ENCODE results near the gene DPH7.
"Not testable (repeated sequence)": the region's sequence is repeated elsewhere in the genome, so short reads cannot be mapped to it uniquely, and the experiment has no call there.

The DPH7 gene

DNA sequence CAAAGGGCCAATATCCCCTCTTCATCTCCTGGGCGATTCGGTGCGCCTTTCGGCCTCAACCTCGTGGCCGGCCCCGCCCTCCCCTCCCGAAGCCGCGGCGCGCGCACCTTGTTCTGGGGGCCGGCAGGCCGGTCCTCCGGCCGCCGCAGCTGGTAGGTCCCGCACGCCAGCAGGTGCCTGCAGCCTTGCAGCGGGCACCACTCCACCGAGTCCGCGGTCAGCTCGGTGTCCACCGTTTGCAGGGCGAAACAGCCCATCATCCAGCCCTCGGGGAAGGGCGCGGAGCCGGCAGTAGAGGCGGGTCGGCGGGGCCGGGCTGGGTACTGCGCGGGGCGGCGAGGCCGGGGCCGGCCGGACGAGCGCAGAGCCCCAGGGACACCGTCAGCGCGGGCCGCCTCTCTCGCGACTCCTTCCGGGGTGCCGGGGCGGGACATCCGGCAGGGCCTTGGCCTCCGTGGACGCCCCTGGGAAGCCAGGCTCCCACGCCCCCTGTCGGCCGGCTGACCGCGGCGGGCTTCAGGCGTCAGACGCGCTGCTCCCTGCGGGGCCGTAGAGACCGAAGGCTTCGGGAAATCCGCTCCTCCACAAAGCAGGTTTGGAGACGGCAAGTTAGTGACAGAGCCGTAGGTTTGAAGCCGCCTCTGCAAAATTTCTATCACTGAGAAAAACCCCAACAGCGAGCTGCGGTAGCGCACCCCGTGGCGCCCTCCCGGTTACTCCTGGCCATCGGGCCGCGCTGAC, at the start of gene DPH7:
Gene DPH7, minus strand, starts transcription at position 408 of the 741 bp plus-strand sequence. Its CDS starts 148 bp downstream, at position 260.
- DNase-seq (ENCODE audit: low spot score in 2 of 2) = peak; percentile 90 to 97
- Histone ChIP-seq H3K36me3 (replicated peaks) (peaks cover 76% of the 10 kb centered on the region), H3K4me1 (peaks cover 7% of the 10 kb centered on the region; the same call in 1 of the 2 replicates), H3K4me3 (peak within 1 kb of the TSS; percentile 89), H3K27me3 (ENCODE audit: low read depth) (no peaks in the 10 kb centered on the region), H3K9me3 (no peaks in the 10 kb centered on the region)
- in situ Hi-C loops (cut with MboI; ENCODE audit: low sequenced_read_pairs) = no loop called here

DNA sequence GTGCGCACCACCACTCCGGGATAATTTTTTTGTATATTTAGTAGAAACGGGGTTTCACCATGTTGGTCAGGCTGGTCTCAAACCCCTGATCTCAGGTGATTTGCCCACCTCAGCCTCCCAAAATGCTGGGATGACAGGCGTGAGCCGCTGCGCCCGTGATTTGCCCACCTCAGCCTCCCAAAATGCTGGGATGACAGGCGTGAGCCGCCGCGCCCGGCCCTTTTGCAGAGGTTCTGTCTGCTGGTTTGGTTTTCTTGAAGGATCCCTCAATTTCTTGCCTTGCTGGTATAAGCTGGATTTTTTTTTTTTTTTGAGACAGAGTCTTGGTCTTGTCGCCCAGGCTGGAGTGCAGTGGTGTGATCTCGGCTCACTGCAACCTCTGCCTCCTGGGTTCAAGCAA, 48.7 kb upstream of the DPH7 start:
- H3K9me3 ChIP-seq; DNase-seq (ENCODE audit: low spot score in 2 of 2); H3K27me3 ChIP-seq (ENCODE audit: low read depth); H3K4me3 ChIP-seq; in situ Hi-C loops (cut with MboI; ENCODE audit: low sequenced_read_pairs); H3K36me3 ChIP-seq (replicated peaks); H3K4me1 ChIP-seq: not testable (repeated sequence)

DNA sequence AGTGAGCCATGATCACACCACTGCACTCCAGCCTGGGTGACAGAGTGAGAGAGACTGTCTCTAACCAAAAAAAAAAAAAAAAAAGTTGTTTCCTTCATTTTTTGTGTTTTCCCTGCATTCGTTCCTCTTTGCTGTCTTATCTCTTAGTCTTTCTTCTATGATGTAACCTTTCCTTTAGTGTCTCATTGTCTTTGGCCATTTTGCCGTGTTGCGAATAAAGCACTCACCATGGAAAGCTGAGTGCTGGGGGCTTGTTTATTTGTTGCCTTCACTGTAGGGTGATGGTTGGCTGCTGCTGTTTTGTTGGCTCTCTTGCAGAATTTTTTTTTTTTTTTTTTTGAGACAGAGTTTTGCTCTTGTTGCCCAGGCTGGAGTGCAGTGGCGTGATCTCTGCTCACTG, 47.7 kb upstream of the DPH7 start:
- peaks cover 6% of the 10 kb centered on the region for H3K4me1 ChIP-seq
- in situ Hi-C loops (cut with MboI; ENCODE audit: low sequenced_read_pairs) = no loop called here
- H3K4me3 ChIP-seq = no peak overlapping the region
- DNase-seq (ENCODE audit: low spot score in 2 of 2) = no peak
- H3K36me3 ChIP-seq (replicated peaks) = peaks cover 3% of the 10 kb centered on the region; the same call in 1 of the 2 replicates
- no peaks in the 10 kb centered on the region for H3K9me3 ChIP-seq
- no peaks in the 10 kb centered on the region for H3K27me3 ChIP-seq (ENCODE audit: low read depth)

DNA sequence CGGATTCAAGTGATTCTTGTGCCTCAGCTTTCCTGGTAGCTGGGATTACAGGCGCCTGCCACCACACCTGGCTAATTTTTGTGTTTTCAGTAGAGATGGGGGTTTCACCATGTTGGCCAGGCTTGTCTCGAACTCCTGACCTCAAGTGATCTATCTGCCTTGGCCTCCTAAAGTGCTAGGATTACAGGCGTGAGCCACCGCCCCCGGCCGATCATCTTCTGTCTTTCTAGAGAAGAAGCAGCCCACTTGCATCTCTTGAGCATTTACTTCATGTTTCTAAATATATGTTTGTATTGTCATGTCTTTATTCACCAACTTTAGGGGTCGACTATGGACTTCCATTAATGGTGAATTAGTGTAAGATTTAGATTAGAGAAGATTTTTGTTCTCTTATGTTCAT, 43.5 kb upstream of the DPH7 start:
- Histone ChIP-seq H3K36me3 (replicated peaks) (peaks cover 16% of the 10 kb centered on the region), H3K4me1 (peaks cover 24% of the 10 kb centered on the region)
- H3K4me3 ChIP-seq; in situ Hi-C loops (cut with MboI; ENCODE audit: low sequenced_read_pairs); H3K9me3 ChIP-seq; H3K27me3 ChIP-seq (ENCODE audit: low read depth); DNase-seq (ENCODE audit: low spot score in 2 of 2): not testable (repeated sequence)

DNA sequence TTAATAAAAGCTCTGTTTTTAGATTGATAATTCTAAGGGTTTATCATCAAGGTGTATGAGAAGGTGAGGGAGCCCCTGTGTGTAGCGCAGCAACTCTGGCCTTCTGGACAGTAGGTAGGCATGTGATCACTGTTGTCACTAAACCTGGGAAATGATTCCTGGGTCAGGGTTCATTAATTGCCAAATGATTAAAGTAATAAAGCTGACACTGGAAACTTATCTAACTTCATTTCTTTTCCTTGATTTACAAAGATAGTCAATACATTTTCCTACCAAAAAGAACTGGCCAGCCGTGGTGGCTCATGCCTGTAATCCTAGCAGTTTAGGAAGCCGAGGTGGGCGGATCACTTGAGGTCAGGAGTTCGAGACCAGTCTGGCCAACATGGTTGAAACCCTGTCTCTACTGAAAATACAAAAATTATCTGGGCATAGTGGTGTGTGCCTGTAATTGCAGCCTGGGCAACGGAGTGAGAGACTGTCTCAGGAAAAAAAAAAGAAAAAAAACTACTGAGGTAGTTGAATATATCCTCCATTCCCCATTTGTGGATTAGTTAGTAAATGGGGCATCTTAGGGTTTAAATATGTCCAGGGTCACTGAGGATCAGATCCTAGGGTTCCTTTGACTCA, 42.5 kb upstream of the DPH7 start:
- peaks cover 25% of the 10 kb centered on the region for H3K36me3 ChIP-seq (replicated peaks)
- in situ Hi-C loops (cut with MboI; ENCODE audit: low sequenced_read_pairs) = no loop called here
- no peak for DNase-seq (ENCODE audit: low spot score in 2 of 2)
- H3K27me3 ChIP-seq (ENCODE audit: low read depth) = no peaks in the 10 kb centered on the region
- no peaks in the 10 kb centered on the region for H3K9me3 ChIP-seq
- peaks cover 26% of the 10 kb centered on the region for H3K4me1 ChIP-seq
- H3K4me3 ChIP-seq = no peak overlapping the region

DNA sequence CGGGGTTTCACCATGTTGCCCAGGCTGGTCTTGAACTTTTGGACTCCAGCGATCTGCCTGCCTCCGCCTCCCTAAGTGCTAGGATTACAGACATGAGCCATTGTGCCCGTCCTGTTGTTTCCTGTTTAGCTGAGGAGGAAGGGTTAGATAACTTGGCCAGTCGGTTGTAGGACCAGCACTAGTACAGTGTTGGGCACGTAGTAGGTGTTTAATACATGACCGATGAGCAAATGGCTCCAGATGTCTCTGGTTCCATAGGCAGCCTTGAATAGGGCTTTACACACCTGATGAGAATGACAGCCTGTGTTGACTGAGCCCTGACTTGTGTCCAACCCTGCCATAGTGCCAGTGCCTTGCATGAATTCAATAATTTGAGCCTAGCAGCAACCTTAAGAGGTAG, 41.9 kb upstream of the DPH7 start:
- no peaks in the 10 kb centered on the region for H3K27me3 ChIP-seq (ENCODE audit: low read depth)
- peaks cover 29% of the 10 kb centered on the region for H3K36me3 ChIP-seq (replicated peaks)
- peaks cover 26% of the 10 kb centered on the region for H3K4me1 ChIP-seq
- H3K9me3 ChIP-seq = no peaks in the 10 kb centered on the region
- in situ Hi-C loops (cut with MboI; ENCODE audit: low sequenced_read_pairs) = no loop called here
- H3K4me3 ChIP-seq = 0 out of 2 replicates have a peak overlapping the region, but pooled peaks have one; percentile 0
- no peak for DNase-seq (ENCODE audit: low spot score in 2 of 2)

DNA sequence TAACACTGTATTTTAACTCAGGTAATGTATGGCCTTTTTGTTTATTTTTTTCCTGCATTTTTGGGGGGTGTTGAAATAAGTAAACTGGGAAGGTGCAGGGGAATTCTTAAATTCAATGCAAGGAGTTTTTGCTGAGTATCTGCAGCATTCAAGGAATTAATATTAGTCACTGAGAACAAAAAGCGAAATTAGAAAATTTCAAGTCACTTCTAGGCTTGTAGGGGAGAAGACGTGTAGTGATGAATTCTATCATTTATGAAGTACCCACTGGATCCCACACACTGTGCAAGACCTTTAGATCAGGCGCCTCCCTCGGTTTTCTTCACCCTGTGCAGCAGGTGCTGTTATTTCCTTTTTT, 41.3 kb upstream of the DPH7 start:
- Histone ChIP-seq H3K9me3 (no peaks in the 10 kb centered on the region), H3K4me3 (peak overlapping the region; percentile 76), H3K4me1 (peaks cover 21% of the 10 kb centered on the region), H3K27me3 (ENCODE audit: low read depth) (no peaks in the 10 kb centered on the region), H3K36me3 (replicated peaks) (peaks cover 32% of the 10 kb centered on the region)
- DNase-seq (ENCODE audit: low spot score in 2 of 2) = no peak
- in situ Hi-C loops (cut with MboI; ENCODE audit: low sequenced_read_pairs) = no loop called here

DNA sequence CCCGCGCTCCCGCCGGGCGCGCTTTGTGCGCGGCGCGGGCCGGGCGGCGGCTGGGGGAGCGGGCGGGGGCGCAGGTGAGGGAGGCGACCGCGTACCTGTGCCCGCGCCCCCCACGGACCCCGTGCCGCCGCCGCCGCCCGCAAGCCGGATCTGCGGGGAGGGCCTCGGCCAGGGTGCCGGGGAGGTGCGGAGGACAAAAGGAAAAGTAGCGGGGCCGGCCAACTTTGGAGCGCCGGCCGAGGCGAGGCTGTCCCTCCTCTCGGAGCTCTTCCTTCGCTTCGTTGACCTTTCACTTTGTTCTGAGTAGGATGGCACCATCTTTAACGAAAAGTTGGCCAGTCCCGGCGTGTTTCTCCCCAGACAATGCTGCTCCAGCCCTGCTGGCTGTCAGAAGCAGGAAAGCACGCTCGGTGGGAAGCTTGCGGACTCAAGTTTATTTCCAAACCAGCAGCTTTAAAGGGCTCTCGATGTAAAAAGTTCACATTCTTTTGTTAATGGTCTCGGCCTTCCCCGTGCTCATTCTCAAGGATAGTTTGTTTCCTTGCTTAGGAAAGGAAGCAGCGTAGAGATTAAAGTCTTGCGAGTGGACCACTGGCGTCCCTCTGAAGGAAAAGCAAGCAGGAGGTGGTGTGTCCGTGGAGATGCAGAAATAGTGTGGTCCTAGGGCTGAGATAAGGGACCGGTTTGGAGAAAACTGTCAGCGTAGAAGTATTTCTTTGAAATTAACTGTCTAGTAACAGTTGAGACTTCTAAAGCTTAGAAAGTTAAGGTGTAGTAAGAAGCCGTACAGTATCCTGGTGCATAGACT, 40.7 kb upstream of the DPH7 start:
- H3K4me3 ChIP-seq = peak overlapping the region; percentile 76
- peak in 1 of 2 experiments; percentile 53 for DNase-seq (ENCODE audit: low spot score in 2 of 2)
- H3K36me3 ChIP-seq (replicated peaks) = peaks cover 38% of the 10 kb centered on the region

DNA sequence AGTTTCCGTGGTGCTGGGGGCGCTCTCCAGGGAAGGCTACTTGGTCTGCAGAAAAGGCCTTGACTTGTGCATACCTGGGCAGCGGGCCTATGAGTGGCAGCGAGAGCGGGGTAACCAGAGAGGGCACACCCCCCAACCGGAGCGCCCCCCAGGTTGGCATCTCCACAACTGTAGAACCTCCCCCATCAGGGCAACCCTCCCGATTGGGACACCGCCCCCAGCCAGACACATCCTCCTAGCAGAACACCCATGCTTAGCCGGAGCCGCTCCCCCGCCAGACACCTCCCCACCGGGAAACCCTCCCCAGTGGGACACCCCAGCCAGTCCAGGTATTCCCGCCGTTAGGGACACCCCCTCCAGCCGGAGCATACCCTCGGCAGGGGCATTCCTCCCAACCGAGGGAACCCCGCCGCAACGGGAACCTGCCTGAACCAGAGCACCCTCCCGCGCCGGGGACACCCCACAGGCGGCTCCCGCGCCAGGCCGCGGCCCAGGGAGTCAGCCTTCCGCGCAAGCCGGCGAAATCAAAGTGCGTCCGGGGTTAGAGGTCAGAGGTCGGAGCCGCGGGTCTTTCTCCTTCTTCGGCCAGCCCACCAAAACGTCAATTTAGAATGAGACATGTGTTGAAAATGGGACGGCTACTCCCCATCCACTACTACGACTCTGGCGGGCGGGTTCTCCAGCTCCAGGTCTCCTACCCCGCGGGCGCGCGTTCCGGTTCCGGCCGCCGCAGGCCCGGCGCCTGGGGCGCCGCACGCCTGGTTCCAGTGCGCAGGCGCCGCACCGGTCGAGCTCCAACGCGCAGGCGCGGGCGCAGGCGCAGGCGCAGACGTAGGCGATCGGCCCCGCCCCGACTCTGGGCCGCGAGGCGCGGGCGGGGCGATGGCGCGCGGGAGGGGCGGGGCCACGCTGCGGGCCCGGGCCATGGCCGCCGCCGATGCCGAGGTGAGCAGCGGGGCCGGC, 39.7 kb upstream of the DPH7 start, which contains the start of gene EHMT1:
Gene EHMT1, plus strand, starts transcription at position 901 of the 963 bp plus-strand sequence. Its CDS starts 24 bp downstream, at position 925.
- DNase-seq (ENCODE audit: low spot score in 2 of 2) = peak; percentile 68 to 87
- Histone ChIP-seq H3K4me3 (peak within 1 kb of the TSS; percentile 95), H3K4me1 (peaks cover 19% of the 10 kb centered on the region), H3K27me3 (ENCODE audit: low read depth) (no peaks in the 10 kb centered on the region), H3K36me3 (replicated peaks) (peaks cover 46% of the 10 kb centered on the region), H3K9me3 (no peaks in the 10 kb centered on the region)
- in situ Hi-C loops (cut with MboI; ENCODE audit: low sequenced_read_pairs) = no loop called here

More for the DNA sequence above, 40.7 kb upstream of the DPH7 start:
- no peaks in the 10 kb centered on the region for H3K27me3 ChIP-seq (ENCODE audit: low read depth)
- H3K9me3 ChIP-seq = no peaks in the 10 kb centered on the region
- in situ Hi-C loops (cut with MboI; ENCODE audit: low sequenced_read_pairs) = no loop called here
- H3K4me1 ChIP-seq = peaks cover 19% of the 10 kb centered on the region

DNA sequence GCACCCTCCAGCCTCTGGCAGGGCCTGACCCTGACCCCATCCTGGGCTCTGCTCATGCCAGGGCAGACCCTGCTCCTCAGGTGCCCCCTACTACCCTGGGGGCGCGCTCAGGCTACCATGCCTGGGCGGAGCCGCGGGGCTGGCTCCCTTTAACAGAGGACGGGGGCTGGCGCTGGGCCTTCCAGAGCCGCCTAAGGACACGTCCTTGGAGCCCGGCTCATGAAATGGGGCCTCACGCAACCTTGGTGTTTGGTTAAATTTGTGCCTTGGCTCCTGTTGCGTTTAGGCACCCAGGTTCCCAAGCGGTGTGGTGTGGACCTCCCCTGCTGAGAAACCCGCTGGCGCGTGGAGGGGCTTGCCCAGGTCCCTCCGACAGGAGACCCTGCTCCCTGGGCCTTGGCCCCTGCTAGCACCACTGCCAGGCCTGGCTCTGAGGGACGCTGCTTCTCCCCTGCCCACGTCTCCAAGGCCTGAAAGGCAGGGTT, 36.7 kb upstream of the DPH7 start:
- no peak for DNase-seq (ENCODE audit: low spot score in 2 of 2)
- Histone ChIP-seq H3K36me3 (replicated peaks) (peaks cover 41% of the 10 kb centered on the region), H3K4me1 (peaks cover 12% of the 10 kb centered on the region; the same call in 1 of the 2 replicates), H3K4me3 (no peak overlapping the region), H3K27me3 (ENCODE audit: low read depth) (no peaks in the 10 kb centered on the region), H3K9me3 (no peaks in the 10 kb centered on the region)
- in situ Hi-C loops (cut with MboI; ENCODE audit: low sequenced_read_pairs) = no loop called here

DNA sequence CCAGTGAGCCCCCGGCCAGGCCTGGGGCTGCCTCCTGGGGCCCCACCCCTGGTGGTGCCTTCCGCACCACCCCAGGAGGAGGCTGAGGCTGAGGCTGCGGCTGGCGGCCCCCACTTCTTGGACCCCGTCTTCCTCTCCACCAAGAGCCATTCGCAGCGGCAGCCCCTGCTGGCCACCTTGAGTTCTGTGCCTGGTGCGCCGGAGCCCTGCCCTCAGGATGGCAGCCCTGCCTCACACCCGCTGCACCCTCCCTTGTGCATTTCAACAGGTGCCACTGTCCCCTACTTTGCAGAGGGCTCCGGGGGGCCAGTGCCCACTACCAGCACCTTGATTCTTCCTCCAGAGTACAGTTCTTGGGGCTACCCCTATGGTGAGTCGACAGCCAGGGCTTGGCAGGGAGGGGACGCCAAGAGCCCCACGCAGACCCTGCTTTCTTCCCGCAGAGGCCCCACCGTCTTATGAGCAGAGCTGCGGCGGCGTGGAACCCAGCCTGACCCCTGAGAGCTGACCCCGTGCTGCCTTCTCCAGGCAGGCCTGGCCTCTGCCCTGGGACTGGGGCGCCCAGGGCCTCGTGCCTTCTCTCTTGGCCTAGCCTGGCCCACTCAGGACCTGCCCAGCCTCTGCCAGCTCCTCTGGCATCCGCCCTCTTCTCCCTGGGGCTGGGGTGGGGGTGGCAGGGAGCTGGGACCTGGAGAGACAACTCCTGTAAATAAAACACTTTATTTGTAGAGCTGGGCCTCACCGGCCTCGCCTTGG, 36.1 kb upstream of the DPH7 start:
- H3K27me3 ChIP-seq (ENCODE audit: low read depth) = no peaks in the 10 kb centered on the region
- no peaks in the 10 kb centered on the region for H3K9me3 ChIP-seq
- H3K4me3 ChIP-seq = no peak overlapping the region
- in situ Hi-C loops (cut with MboI; ENCODE audit: low sequenced_read_pairs) = no loop called here
- no peak for DNase-seq (ENCODE audit: low spot score in 2 of 2)
- peaks cover 8% of the 10 kb centered on the region; the same call in 1 of the 2 replicates for H3K4me1 ChIP-seq
- H3K36me3 ChIP-seq (replicated peaks) = peaks cover 41% of the 10 kb centered on the region

DNA sequence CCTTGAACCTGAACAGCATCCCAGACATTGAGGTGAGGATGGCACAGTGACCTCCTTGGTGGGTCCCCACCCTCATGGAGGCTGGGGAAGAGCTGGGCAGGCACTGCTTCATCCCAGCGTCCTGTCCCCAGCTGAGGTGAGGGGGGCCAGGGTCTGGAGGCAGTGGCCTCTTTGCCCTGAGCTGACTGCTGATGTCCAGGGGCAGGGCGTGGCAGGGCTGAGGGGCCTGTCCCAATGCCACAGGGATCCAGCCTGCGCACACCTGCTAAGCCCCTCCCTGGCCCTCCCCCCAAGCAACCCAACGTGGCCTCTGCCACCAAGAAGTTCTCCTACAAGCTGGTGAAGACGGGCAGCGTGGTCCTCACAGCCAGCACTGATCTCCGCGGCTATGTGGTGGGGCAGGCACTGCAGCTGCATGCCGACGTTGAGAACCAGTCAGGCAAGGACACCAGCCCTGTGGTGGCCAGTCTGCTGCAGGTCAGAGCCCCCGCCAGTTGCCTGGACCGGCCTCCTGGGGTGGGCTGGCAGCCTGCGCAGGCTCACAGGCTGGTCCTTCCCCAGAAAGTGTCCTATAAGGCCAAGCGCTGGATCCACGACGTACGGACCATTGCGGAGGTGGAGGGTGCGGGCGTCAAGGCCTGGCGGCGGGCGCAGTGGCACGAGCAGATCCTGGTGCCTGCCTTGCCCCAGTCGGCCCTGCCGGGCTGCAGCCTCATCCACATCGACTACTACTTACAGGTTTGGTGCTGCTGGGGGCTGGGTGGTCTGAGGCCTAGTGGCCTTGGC, 35.2 kb upstream of the DPH7 start:
- no peak for DNase-seq (ENCODE audit: low spot score in 2 of 2)
- peaks cover 8% of the 10 kb centered on the region; the same call in 1 of the 2 replicates for H3K4me1 ChIP-seq
- H3K9me3 ChIP-seq = no peaks in the 10 kb centered on the region
- H3K36me3 ChIP-seq (replicated peaks) = peaks cover 41% of the 10 kb centered on the region
- in situ Hi-C loops (cut with MboI; ENCODE audit: low sequenced_read_pairs) = no loop called here
- H3K27me3 ChIP-seq (ENCODE audit: low read depth) = no peaks in the 10 kb centered on the region
- H3K4me3 ChIP-seq = no peak overlapping the region

All from HAP-1 (cell line).